GM21526 (cell line): ENCODE results near the gene CSMD2.

Experiments
- ATAC-seq: cut with Tn5 transposase; IDR thresholded peaks from one replicate; pipeline ENCODE4 v1.9.1; 2021; ENCODE audit warnings: moderate library complexity; ENCODE audit not compliant: unreplicated experiment, low FRiP score

Gene CSMD2

DNA sequence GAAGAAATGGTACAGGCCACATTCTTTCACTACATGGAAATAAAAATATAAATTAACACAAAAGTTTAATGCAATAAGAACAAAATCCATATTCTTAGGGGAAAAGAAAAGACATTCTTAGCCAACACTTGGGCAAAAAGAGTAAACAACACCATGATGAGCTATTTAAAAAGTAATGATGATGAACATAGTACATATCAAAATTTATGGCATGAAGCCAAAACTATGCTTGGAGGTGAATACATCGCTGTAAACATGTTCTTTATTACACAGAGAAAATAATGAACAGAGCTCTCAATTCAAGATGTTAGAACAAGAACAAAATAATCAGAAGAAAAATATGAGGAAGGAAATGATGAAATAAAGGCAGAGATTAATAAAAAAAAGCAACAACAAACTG lies 534.3 kb downstream of the CSMD2 start:
- ATAC-seq, result no peak

DNA sequence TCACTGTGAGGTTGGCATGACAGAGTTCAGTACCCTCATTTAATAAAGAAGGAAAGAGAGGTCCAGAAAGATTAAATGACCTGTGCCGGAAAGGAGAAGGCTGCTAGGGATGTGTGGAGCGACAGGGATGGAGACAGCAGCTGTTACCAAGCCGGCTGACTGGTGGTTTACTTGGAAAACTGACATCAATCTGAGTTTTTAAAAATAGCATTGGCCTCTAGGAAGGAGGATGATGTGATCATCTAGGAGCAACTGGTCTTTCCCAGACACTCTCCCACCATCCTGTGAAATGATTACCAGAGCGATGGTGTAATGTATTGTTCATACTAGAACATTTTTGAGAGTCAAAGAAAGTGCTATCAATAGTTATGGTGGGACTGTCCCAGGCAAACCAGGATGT lies 538.2 kb downstream of the CSMD2 start:
- no peak for ATAC-seq

DNA sequence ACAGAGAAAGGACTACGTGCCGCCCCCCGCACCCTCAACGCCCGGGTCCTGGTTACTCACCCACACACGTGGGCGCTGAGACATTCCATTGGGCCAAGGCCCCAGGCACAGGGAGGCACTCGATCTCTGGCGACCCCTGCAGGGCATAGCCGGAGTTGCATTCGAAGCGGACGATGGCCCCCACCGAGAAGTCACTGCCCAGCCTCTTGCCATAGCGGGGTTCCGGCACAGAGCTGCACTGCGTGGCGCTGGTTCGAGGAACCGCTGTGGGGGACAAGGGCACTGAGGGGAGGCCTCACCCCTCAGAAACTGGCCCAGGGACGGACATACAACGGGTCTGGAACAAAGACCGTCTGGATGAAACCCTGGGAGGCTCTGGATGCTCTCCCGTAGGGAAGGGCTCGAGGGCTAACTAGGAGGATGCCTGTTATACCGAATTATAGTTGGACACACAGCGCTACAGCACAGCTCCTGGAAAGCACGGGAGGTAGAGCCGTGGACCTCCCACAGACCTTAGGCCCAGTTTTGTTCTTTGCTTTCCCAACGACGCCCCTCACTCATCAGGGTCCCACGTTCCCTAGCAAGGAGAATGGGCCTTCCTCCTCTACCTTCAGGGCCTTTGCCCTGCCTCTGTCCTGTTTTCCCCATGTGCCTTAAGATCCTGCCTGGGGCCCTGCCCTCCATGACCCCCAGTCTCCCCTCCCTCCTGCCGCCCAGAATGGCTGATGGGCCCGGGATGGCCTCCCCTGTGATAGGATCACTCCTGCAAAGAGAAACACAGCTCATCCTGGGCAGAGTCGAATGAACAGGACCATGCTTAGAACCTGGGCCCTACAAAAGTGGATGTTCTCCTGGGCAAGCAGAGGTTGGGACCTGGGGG lies 539.8 kb downstream of the CSMD2 start:
- no peak for ATAC-seq

DNA sequence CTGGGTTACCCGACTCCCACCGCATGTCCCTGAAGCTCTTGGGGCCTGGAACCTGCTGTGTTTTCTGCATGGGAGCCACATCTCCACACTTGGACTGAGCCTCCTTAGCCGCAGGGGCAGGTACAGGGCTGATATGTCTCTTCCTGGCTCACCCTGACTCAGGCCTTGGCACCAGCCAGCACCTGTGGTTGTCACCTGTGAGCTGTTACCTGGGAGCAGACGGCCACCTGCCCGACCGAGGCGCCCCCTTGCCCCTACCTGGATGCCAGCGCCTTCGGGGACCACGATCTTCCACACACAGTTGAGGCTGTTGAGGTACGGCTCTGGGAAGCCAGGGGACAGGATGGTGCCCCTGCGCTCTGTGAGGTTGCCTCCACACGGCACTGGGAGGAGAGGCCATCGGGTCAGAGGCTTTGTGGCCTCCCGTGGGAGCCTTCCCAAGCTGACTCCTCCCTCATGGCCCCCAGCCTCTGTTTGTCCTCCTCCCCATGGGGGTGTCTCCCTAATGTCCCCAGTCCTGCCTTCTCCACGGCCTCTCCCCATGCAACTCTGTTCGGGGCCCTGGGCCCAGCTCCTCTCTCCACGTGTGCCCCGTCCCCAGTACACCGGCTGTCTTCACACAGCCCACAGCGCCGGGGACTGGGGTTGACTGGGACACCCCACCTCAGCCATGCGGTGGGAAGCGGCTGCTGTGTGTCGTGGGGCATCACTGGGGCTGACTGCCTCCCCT lies 540.6 kb downstream of the CSMD2 start:
- ATAC-seq, result no peak

DNA sequence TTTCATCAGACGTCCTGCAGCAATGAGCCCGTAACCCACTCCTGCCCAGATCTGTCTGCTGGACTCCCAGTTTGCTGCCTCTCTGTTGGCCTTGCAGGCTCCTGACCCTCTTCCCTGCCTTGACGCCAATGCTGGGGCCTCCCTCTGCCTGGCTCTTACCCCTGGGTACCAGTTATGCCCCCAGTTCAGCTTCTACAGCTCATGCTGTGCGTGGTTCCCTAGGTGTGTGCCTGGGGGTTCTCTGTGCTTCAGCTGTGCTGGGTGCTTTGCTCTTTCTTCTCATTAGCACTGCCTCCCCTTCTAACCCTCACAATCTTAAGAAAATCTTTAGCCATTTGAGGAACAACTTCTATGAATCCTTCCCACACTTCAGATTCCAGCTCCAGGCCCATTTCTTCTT lies 541.2 kb downstream of the CSMD2 start:
- ATAC-seq, result no peak

DNA sequence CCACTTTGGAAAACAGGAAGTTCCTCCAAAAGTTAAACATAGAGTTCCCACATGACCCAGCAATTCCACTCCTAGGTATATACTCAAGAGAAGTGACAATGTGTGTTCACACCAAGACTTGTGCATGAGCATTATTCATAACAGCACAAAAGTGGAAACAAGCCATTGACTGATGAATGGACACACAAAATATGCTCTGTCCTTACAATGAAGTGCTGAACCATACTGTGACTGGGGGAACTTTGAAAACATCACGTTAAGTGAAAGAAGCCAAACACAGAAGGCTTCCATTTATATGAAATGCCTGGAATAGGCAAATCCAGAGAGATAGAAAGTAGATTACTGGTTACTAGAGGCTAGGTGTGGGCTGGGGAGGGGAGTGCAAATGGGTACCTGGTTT lies 542.3 kb downstream of the CSMD2 start:
- no peak for ATAC-seq

DNA sequence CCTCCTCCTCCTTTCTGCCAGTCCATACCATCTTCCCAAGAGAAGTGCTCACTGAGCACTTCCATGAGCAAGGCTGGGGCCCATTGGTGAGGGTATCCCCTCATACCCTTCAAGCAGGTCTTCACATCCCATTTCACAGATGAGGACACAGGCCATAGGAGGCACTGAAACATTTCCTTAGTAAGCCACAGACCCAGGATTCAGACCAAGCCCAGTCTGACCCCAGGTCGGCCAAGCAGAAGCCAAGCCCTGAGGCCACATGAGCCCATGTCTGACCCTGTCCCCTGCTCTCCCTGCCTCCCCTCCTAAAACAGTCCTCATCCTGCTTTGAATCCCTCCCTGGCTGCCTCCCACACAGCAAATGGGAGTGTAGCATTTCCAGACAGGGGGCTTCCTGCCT lies 546.4 kb downstream of the CSMD2 start:
- no peak for ATAC-seq

DNA sequence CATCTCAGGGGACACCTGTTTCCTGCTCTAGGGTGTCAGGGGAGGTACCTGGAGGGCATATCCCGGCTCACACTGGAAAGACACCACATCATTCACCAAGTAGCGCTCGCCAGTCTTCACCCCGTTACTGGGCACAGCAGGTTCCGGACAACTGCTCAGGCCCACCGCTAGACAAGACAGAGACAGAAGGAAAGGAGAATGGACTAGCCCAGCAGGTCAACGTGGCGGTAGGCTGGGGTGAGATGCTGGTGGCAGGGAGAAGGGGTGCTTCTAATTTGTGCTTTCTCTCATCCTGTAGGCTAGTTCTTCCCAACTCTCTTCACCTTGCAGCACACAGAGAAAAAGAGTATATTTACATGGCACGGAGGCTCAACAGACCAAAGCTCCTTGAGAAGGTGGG lies 547.6 kb downstream of the CSMD2 start:
- no peak for ATAC-seq

DNA sequence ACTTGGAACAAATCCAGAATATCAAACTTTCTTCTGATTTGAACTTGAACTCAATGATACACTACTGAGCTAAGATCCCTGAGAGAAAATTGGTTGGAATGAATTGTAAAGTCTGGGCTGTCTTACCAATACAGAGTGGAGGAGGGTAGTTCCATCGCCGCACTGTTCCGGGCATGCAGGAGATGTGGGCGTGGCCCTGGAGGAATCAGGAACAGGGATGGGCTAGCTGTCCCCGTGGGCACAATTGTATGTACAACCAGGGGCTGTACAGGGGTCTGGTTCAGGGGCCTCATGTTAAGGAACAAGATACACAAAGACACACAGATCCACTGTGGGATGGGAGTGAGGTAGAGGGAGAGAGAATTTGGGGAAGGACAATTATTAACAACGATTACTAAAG lies 548.2 kb downstream of the CSMD2 start:
- no peak for ATAC-seq

DNA sequence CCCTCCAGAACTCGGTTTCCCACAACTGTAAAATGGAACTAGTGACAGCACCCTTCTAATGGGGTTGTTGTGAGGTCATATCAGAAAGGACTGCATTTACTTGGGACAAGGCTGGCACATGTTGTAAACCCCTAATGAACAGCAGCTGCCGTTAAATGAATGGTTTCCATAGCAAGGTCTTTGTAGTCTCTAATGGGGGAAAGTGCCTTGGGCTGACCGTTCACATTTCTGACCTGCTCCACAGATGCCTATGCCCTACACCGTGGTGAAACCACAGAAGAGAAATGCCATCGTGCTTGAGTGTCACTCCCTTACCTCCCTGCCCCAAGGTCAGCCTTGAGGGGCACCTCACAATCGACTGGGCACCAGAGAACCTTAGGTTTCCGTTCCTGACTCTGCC lies 549.5 kb downstream of the CSMD2 start:
- no peak for ATAC-seq

DNA sequence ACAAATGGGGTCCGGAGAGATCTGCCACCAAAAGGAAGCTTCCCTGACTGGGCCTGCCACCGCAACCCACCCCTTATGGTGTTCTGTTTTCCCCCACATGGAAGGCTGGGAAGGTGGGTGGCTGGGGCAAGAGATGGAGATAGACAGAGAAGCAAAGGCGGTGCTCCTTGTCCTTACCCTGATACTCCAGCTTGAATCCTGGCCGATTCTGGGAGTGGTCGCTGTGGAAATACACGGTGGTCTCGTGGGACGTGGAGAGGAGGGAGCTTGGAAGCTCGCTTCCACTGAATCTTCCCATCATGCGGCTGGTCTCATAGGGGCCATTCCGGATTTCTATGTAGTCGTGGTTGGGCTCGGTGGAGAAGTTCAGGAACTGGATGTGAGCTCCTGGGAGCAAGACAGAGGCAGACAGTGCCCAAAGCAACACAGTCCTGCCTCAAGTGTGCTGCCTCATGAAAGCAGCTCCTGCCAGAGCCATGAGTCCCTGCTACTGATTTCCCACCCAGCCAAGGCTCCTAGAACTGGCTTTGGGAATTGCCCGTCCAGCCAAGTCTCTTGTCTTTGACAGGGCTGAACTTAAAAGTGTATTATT lies 554.1 kb downstream of the CSMD2 start:
- ATAC-seq, result no peak

DNA sequence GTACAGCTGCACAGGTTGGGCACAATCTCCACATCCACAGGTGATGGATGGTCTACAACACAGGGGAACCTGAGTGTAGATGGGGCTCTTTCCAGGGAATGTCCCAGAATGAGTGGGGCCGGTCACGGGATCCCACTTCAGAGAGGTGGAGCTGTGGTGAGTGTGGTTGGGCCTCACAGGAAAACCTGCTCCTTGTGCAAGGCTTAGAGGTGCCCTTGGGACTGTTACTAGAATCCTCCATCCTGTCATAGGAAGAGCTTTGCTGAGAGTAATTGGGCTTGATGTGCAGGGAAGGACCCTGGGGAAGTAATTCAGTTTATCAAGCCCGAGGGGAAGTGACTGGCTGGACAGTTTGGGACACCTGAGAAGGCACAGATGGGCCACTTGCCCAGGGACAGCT lies 554.6 kb downstream of the CSMD2 start:
- ATAC-seq, result no peak

DNA sequence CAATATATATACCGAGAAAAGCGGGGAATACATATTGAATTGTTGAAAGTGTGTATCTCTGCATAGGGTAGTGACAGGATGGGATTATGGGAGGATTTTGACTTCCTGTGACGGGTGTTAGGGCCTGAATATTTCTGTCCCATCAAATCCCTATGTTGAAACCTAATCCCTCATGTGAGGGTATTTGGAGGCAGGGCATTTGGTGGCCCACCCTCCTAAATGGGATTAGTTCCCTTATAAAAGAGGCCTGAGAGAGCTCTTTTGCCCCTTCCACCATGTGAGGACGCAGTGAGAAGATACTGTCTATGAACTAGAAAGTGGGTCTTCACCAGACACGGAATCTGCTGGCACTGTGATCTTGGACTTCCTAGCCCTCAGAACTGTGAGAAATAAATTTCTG lies 555.3 kb downstream of the CSMD2 start:
- no peak for ATAC-seq

DNA sequence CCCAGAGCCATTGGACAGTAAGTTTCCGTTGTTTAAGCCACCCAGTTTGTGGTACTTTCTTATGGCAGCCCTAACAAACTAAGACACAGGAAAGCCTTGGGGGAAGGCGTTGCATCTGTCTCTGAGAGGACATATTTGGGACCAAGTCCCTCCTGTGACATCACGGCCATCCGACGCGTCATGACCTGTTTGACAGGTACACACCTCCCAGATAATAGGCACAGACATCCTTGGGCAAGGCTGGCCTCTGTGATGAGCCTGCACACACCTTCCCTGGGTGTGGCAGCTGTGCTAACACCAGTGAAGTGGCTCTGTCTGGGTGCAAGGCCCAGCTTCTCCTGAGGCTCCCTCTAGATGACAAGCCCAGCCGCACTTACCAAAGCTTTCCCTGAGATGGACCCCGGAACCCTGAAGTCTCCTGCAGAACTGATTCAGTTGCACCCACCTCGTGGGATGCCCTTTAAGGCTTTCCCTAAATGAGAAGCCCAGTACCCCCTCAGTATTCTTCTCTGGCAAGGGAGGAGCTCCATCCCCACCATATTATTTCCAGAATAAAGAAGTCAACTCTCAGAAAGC lies 556.1 kb downstream of the CSMD2 start:
- no peak for ATAC-seq

DNA sequence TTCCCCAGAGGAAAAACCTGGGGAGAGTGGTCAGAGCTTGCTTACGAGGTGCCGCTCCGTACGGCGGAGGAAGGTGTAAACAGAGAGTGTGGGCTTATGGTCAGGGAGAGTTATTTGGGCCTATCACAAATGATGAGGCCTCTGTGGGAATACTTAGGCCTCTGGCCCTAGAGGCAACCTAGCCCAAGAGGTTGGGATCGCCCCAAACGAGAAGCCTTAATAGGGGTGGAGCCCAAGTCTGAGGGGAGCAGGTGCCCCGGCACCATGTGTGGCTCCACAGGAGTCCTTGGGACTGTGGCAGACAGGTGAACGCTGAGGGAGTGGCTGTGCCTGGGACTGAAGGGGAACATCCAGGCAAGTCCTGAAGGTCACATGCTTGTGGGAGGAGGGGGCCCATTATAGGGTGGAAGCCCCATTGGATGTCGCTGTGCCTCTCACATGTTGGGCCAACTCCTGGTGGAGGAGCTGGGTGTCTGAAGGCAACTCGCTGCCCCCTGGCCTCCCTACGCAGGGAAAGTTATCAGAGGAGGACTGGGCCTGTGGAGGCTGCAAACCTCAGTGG lies 557.5 kb downstream of the CSMD2 start:
- no peak for ATAC-seq

DNA sequence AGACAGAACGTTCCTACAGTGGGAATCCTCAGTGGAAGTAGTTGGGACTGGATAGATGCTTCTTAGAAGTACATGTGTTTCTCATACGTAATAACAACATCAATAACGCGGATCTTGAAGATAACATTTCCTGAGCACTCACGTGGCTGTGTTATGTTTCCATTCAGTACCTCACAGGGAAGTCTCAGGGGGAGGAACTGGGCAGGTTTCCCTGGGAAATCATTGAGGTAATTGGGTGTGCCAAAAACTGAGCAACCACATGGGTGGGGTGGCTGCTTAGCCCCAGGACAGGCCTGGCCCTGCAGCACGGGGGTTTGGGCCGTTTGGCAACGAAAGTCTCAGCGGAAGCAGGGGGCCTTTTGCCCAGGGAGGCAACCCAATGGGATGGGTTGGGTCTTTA lies 558.8 kb downstream of the CSMD2 start:
- no peak for ATAC-seq

DNA sequence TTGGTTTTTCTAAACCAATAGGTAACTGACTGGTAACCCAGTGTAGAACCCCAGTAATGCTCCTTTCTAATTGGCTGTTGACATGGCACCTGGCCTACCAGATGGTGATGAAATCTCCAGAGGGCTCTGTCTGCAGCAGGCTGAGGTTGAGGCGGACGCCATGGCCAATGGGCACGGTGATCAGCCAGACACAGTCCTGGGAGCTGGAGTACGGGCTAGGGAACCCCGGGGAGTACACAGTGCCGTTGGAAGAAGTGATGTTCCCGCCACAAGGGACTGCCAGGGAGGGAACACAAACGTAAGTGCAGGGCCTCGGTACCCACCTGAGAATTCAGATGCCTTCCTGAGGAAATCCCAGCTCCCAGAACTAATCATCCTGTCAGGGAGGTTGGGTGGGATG lies 562.8 kb downstream of the CSMD2 start:
- no peak for ATAC-seq

DNA sequence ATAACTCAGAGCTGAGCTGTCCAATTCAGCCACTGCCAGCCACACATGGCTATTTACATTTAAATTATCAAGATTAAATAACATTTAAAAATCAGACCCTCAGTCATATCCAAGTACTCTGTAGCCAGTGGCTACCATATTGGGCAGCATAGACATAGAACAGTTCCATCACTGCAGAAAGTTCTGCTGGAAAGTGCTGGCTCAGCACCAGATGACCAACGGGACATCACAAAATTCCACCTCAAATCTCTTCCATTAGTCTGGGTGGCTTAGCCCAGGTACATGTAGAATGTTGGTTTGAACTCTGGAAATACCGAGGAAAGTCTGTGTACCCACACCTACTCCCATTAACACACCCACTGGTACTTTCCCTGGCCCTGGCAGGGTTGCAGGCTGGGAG lies 563.3 kb downstream of the CSMD2 start:
- no peak for ATAC-seq

DNA sequence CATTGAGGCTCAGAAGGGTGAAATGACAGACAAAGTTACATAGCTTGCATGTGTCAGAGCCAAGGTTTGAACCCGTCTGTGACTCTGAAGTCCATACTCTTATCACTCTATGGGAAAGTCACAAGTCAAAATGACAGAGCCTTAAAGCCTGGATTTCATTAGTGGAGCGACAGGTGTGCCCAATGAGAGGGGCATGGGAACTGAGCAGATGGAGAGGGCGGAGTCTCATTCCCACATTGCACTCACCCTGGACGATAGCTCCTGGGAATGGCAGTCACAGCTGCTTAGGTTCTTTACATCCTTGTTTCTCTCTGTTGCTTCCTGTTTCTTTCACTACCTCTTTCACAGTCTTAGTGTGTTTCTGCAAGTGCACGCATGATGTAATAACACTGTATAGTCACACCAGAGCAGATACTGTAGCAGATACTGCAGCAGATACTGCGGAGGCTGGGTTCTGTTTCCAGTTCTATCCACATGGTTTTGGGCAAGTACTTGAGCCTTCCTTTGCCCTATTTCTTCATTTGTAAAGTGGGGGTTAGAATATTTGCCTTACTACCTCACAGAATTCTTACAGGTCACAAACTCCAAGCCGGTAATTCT lies 565.4 kb downstream of the CSMD2 start:
- no peak for ATAC-seq

DNA sequence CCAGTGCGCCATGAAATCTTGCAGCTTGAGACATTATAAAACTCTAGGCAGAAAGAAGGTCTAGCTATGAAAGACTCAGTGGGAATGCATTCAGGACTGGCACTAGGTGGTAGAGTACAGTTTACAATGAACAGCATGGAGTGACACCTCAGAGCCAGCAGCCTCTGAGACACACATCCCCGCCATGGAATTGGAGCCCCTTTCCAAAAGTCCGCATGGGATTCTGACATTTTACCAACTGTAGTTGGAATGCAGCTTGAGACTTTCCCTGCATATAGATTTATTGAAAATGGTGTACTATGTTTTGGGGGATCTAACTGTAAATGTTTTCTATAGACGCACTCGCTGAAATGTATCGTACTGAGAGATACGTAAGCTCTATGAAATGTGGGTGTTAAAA lies 576.3 kb downstream of the CSMD2 start:
- ATAC-seq, result no peak

DNA sequence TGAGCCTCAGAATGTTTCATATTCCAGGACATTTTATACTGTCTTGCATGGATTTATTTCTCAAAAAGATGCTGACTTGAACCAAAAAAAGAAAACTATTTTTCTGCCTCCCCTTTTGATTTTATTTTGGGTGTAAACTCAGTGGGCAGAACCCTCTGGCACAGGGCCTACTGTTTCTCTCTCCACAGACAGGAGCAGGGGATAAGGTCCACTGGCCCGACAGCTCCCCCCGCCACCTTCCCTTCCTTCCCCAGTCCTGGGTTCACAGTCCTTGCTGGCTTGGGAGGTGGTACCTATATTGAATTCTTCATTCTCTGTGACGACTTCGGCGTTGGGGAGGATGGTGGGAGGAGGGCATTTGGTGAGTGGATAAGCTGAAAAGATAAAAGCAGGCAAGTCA lies 578.2 kb downstream of the CSMD2 start:
- ATAC-seq, result no peak
